GM19023 (cell line): ENCODE measurements around the gene DCUN1D3.

Experiments
- ATAC-seq: cut with Tn5 transposase; IDR thresholded peaks from one replicate; pipeline ENCODE4 v1.9.1; 2021; ENCODE audit warnings: mild to moderate bottlenecking, moderate library complexity; ENCODE audit not compliant: unreplicated experiment

DCUN1D3 gene

GRCh38 chr16:20920091-20920490 is 19.9 kb upstream of the DCUN1D3 start:
- no peak for ATAC-seq

DNA sequence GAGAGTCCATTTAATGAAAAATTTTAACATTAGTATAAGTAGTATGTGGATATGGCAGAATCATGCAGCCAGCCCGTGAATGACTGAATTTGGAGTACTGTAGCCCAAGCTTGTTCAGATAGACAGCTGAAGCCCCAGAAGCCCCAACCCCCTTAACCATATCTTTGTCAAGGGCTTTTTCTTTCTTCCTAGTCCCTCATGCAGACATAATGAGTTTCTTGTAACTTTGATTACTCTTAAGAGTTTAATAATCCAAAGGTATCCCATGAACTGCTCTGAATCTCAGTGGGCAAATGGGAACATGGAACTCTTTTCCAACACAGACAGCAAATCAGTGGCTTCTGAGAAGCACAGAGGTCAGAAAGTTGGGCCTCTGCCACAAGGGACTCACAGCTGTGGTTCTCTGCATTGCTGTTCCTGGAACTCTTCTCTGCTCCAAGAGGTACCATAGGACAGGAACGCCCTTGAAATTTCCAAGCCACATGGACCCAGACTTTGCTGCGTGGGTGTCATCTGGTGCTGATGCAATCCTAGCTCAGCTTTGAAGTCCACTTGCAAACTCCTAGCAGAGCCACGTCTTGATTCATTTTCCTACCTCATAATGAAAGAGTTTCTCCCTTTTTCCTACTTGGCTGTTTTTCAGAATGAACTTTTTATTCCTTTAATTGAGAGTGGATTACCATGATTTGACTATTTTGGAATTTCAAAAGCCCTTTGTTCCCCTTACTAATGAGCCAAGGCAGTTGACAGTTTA is 18.5 kb upstream of the DCUN1D3 start:
- no peak for ATAC-seq

GRCh38 chr16:20916942-20917341 is 16.8 kb upstream of the DCUN1D3 start:
- ATAC-seq: no peak

- ATAC-seq: no peak
These were observed 16.1 kb upstream of the DCUN1D3 start for GRCh38 chr16:20916289-20916688.

GRCh38 chr16:20911361-20911760 is 11.2 kb upstream of the DCUN1D3 start:
- no peak for ATAC-seq

DNA sequence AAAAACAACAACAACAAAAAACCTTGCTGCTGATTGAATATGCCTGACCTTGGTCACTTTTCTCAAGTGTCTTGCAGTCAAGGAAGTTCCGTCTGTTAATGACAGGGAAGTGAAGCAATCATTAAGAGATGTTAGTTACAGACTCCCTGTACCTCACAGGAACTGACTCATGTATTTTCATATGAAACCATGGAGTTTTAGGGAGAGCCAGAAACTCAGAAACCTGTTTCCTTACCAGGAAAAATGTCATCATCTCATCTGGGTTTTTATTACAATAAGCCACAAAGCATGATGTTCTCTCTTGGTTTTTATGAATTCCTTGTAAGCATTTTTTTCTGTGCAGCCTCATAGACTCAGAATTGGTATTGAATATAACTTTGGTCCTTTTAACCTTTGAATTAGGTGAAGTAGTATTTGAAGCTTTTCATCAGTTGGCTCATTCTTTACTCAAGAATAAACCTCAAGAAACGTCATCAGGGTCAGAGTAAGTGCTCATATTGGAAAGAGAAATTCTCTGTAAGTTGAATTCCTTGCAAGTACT is 10.7 kb upstream of the DCUN1D3 start:
- ATAC-seq: no peak

GRCh38 chr16:20906341-20907255 is 6.4 kb upstream of the DCUN1D3 start:
- ATAC-seq: no peak

- no peak for ATAC-seq
These were observed 5.4 kb upstream of the DCUN1D3 start for GRCh38 chr16:20905576-20905975.

DNA sequence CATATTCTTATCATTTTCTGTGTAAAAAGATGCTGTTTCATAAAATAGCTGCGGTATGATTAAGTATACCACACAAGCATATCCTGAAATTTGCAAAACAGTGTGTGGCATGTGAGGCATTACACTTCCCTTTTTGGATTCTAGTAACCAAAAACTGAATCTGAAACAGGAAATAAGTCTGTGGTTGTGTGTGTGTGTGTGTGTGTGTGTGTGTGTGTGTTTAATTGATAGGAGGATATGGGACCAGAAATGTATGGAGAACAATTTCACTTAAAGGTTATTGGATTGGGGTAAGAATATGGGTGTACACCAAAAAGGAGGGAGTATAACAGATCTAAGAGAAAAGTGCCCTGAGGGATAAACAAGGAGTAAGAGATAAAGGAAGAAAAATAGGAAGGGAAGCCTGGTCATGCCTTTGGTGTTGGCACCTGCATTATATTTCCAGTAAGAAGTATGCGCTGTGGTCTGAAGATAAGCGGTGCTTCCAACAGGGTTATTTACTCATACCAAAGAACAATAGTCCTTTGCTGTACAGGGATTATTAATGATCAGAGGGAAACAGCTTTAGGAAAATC is 4.4 kb upstream of the DCUN1D3 start:
- ATAC-seq: no peak

DNA sequence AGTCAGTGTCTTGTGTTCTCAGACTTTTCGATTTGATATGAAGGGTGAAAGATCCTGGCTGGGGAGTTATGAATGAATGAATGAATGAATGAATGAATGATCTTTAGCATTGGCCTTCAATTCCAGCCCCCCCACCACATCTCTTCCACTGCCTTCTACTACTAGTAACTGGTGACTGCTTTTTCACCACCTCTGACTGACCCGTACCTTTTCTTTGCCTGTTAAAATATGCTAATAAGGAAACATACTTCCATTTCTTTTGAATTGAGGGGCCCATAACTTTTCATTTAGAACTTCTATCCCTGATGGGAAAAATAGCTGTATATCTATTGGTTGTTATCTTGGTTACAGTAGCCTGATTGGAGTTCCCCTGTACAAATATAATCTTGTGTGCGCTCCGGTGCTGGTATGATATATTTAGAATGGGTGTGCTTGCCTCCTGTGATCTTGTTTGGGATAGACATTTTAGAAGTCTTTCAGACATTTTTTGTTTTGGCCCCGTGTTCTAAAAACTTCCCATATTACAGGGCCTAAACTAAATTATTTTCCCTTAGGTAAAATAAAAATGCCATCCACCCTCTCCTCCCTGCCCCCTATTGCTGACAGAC is 3.8 kb upstream of the DCUN1D3 start:
- no peak for ATAC-seq

DNA sequence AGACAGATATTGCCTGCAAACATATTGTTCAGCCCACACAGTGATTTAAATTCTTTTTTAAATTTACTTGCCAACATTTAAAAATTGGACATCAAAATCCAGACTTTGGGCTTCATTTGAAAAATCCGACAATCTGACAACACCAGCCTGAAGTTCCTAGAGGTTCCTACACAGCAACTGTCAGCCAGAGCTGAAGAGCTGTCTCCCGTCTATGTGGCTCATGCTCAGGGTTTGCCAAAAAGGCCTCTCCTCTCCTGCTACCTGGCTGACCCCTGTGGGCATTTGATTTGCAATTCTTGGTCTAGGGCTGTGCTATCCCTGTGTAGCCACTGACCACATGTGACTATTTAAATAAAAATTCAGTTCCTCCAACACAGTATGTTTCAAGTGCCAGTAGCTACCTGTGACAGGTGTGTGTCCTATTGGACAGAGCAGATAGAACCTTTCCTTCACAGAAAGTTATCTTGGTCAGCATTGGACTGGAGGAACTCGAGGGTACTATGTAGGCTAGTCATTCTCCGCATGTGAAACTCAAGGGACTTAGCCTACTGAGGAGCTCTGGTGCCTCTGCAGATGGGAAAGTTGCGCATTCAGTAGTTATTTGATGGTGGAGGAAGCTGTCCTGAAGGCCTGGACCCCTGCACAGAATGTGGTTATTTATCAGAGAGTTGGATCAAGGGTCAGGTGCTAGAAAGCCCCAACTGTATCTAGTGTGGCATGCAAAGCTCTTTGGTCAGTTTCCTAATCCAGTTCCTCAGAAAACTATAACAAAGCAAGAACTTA is 3.1 kb upstream of the DCUN1D3 start:
- ATAC-seq: no peak

DNA sequence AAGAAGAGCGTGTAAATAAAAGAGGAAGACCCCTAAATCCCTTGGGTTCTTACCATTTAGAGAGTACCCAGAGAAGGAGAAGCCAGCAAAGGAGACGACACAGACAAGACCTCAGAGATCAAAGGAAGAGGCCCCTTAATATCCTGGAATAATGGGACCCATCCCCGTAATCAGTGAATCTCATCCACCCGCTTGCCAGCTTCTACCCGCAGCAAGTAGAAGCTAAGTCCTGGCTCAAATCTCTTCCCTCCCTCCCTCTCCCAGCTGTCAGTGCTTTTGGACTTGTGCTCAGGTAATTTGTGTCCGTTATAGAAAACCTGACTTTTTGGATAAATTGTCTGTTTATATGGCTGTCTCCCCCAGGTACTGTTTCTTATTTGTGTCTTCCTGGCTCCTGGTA is 2.3 kb upstream of the DCUN1D3 start:
- no peak for ATAC-seq

- ATAC-seq: no peak
These were observed 1.4 kb upstream of the DCUN1D3 start for GRCh38 chr16:20901436-20902112.

DNA sequence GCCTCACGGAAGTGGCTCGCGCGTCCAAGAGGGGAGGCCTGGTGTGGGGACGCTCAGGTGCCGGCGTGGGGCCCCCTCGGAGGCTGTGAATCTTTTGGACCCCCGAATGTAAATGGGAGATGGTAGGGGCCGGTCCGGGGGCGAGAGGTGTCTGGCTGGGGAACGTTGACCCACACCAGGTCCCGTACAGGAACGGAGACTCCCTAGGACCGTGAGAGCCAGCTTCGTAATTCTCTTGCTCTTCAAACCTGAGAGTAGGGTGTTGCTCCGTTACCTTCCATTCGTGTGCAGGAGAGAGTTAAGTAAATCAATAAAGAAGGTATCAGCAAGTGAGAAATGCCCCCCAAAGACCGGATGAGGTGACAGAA is 894 bp upstream of the DCUN1D3 start:
- no peak for ATAC-seq

DNA sequence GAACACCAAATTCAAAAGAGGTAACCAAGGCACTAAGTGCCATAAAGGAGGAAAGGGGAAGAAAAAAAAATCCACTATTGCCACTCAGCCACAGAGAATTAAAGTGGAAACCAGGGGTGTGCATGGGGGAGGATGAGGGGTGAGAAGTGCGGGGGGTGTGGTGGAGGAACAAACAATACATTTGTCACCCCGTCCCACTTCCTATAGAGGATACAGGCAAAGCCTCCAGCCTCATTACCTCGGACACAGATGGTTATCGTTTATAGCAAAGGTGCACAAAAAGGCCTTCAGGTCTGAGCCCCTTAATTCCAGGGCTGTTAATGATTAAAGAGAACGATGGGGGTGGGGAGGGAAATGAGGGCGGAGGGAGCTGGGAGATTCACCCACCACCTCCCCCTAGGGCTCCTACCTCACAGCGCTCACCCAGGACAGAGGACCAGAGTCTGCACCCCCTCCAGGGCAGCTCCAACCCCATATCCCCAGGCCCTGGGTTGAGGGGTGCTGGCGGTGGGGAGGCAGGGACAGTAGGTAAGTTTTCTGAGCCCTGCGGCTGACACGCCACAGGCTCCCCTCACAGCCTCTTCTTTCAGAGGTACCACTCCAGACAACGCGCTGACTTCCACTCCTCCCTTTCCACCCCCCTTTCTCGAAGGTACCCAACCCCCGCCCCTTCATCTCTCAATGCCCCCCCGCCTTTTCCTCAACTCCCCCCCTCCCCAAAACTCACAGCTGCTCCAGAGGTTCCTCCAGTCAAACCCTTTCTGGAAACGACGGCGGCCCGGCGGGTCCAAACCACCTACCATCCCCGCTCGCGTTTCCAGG is 470 bp downstream of the DCUN1D3 start:
- no peak for ATAC-seq

DNA sequence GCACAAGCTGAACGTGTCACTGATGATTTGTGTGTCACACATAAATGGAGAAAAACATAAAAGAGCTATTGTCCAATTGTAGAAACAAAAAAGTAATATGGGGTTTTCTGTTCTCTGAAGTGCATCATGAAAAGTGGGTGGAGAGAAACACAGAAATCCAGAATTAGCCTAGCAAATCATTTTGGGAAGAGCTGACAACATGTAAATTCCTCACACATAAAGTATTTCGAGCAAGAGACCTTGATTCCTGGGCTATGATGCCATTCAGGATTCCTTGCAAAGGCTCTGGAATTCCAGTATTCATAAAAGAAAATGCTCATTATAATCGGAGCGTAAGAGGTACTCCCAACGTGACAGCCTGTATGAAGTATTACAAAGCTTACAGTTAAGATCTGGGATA is 1.1 kb downstream of the DCUN1D3 start:
- ATAC-seq: no peak

GRCh38 chr16:20897922-20898321 is 2.2 kb downstream of the DCUN1D3 start:
- no peak for ATAC-seq

- no peak for ATAC-seq
These were observed 2.8 kb downstream of the DCUN1D3 start for GRCh38 chr16:20897253-20897897.
